ENCODE measurements around the gene SHLD2.
A peak's percentile ranks its signal among the peaks of the same experiment; 100 is the strongest.
"Not testable (repeated sequence)": the region's sequence is repeated elsewhere in the genome, so short reads cannot be mapped to it uniquely, and the experiment has no call there.

SHLD2 gene

DNA sequence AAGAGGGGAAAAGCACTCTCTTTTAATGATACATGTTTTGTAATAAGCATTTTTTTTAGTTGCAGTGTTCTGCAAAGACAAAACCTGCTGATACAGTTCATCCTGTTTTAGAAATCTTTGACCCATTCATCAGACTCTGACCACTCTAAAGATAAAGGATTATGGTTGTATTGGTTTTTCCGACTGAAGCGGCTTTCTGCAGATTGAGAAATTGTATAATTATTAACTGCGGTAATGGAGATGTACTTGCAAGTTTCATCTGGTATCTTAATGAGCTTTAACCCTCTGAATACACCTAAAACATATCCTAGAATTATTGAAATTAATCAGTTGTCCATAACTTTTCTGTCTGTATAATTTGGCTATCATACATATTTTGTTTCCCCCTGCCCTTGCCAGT lies 50.6 kb downstream of the SHLD2 start:
- not testable (repeated sequence) for DNase-seq

DNA sequence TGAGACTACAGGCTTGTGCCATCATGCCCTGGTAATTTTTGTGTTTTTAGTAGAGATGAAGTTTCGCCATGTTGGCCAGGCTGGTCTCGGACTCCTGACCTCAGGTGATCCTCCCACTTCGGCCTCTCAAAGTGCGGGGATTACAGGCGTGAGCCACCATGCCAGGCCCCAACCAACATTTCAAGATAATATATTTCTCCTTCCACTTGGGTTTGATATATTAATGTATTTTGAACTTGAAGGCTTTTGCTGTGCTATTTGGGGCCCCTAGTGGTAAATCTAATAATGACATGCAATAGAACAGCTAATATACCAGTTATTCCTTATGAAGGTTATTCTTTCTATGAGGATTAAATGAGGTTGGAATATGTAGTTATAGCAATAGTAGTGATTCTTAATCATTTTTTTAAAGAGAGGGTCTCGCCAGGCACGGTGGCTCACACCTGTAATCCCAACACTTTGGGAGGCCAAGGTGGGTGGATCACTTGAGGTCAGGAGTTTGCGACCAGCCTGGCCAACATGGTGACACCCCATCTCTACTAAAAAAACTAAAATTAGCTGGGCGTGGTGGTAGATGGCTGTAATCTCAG lies 54.1 kb downstream of the SHLD2 start:
- not testable (repeated sequence) for DNase-seq

DNA sequence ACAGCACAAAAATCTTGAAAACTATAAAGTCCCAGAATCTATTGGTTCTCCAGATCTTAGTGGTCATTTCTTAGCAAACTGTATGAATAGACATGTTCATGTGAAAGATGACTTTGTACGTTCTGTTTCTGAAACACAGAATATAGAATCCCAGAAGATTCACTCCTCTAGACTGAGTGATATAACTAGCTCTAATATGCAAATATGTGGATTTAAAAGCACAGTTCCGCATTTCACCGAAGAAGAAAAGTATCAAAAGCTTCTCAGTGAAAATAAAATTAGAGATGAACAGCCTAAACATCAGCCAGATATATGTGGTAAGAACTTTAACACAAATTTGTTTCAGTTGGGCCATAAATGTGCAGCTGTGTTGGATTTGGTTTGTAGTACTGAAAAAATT lies 56.5 kb downstream of the SHLD2 start:
- DNase-seq: not testable (repeated sequence)

DNA sequence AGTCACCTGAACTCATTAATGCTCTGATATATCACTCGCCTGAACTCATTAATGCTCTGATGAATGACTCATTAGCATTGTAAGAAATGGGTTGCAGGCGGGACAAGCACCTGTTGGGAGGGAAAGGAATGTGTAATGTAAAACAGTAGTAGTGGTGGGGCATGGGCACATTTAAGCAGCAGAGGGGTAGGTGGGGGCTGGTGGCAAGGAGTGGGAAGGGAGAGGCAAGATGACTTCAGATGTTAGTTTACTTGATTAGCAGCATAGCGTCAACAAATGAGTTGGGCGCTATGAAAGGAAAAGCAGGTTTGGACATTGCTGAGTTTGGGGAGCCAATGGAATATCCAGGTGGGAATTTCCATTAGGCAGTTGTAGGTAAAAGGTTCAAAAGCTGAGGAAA lies 61.8 kb downstream of the SHLD2 start:
- not testable (repeated sequence) for DNase-seq

DNA sequence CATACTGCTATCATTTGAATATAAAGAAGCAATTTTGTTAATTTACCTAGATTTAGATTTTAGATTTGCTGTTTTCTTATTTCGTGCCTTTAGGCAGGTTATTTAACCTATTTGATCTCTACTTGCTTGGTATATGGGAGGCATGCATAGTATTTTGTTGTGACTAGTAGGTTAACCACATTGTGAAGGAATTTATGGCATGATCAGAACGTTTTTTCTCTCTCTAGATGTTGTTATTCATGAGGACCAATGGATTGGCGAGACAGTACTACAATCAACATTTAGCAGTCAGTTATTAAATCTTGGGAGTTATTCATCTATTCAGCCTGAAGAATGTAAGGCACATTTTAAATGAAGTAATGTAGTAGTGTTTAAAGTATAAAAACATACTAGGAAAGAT lies 62.8 kb downstream of the SHLD2 start:
- DNase-seq: peak; percentile 76

DNA sequence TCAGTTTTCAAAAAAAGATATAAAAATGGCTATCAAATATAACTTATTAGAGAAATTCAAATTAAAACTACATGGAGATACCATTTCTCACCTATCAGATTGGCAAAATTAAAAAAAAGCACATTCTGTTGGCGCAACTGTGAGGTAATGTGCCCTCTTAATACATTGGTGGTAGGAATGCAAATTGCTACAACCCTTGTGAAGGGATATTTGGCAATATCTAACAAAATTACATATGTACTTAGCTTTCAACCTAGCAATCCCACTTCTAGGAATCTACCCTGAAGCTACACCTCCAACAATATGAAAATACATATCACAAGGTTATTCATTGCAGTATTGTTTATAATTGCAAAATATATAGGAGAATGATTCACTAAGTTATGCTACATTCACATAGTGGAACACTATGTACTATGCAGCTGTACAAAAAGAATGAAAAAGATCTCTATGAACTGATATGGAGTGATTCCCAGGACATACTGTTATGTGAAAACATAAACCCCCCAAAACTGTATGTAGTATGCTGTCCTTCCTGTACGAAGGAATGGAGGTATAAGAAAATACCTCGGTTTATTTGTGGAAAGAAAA lies 67.8 kb downstream of the SHLD2 start:
- not testable (repeated sequence) for DNase-seq

DNA sequence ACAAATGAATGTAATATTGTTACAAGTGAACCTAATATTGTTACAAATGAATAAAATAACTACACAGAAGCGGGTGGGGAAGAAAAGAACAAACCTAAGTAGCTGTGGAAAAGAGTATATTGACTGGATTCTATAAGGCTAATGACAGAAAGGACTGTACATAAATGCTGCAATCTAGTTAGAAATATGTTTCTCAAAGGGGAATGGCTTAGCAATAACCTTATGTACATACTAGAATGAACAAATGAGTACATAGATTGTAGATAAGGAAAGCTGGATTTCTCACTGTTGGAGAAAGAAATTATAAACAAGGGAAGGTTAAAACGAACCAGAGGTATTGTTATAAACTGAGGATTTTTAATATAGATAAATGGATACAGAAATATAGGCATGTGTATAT lies 68.4 kb downstream of the SHLD2 start:
- not testable (repeated sequence) for DNase-seq

DNA sequence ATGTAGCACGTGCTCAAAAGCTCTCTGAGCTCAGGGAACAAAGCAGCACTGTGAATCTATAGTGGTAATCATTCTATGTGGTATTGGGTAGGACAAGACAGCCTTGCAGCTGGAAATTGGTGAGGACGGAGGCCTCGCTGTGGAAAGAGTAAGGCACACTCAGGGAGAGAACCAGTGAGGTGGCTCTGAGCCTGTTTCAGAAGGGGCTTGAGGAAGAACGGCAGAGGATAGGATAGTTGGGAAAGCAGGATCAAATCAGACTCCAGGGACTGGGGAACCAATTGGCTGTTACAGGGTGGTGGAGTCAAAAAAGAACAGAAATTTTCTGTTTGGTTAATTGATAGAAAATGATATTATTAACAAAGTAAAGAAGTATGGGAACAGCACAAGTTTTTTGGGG lies 74.9 kb downstream of the SHLD2 start:
- DNase-seq: not testable (repeated sequence)

DNA sequence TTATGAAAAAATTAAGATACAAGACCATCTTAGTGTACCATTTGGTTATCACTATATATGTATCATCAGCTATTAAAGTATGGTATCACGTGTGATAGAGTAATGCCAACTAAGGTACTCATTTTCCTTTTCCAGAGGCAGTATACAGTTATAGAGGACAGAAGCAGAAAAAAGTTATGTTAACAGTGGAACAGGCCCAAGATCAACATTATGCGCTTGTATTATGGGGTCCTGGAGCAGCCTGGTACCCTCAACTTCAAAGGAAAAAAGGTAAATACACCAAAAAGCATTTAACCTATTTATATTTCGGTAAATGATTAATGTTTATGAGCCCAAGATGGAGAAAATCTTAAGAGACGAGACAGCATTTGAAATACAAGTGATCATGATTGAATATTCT lies 75.7 kb downstream of the SHLD2 start:
- not testable (repeated sequence) for DNase-seq

DNA sequence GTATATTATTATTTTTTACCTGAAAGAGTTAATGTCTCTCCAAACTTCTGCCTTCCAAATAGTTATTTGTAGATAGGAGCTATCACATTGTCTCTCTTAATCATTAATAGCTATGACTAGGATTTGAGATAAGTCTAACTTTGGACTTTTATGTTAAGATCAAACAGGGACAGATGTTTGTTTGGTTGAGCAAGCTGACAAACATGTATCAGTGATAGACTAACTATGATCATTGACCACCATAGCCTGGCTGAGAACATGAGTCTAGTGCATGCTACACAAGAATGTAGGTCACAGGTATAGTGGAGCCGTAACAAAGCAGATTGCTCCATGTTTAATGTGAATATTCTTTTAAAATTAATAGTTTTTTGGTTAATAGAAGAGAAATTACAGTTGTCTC lies 76.7 kb downstream of the SHLD2 start:
- not testable (repeated sequence) for DNase-seq

DNA sequence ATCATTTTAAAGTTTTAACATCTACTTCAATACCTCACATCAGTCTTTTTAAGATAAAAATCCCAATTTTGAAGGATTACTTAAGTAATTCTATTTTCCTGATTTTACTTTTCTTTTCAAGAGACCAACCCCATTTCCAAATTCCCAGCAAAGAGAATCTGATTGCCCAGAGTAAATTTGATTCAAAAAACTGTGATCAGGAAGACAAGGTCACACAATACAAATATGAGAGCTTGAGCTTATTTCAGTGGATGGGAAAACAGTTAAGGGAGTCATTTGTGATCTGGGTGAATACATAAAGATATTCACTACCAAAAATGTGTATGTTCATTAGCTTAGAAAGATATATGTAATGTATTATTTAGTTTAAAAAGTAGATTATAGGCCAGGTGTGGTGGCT lies 77.2 kb downstream of the SHLD2 start:
- not testable (repeated sequence) for DNase-seq

DNA sequence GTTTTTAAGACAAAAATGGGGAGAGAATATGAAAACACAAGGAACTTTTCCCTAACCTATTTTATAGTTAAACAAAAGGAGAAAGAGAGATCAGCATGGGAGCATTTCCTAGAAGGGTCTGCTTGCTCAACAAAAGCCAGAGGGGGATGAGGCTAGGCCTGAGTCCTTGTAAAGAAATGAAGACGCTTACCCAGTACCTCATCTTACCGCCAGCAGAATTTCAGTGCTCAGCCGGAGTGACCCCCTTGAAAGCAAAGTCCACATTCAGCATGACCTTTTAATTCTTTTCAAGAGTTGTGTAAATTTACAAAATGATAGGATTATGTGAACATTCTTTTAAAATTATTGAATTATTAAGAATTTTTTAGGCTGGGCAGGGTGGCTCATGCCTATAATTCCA lies 82.6 kb downstream of the SHLD2 start:
- not testable (repeated sequence) for DNase-seq

DNA sequence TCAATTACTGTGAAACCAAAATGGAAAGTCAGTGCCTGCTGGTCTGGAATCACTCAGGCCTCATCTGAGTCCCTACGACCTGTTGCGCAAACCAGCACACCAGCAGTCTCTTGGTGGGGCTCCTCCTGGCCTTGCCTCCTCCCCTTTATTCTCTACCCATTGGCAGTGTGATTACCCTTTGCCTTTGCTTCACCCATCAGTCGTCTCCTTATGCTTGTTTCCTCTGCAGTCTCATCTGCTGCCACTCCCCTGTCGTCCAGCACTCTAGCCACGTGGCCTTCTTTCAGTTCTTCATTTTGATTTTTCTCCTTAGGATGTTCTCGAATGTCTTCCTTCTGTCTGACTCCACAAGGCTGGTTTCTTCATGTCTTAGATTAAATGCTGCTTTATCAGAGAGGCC lies 89.4 kb downstream of the SHLD2 start:
- DNase-seq: not testable (repeated sequence)

DNA sequence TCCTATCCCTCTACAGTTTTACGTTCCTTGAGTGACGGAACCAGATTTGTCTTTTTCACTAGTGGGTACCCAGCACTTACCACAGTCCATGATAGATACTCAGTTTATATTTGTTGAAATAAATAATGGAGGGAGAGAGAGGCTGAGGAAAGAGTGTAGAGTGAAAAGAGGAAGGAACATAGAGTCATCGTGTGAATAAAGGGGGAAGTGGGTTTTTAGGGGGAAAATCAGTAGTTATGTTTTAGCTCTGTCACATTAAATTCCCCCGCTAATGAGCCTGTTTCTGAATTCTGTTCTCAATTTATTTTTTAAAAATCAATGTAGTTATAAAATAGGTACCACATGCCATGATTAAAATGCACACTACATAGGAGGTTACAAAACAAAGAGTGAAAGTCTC lies 91.0 kb downstream of the SHLD2 start:
- DNase-seq: not testable (repeated sequence)

DNA sequence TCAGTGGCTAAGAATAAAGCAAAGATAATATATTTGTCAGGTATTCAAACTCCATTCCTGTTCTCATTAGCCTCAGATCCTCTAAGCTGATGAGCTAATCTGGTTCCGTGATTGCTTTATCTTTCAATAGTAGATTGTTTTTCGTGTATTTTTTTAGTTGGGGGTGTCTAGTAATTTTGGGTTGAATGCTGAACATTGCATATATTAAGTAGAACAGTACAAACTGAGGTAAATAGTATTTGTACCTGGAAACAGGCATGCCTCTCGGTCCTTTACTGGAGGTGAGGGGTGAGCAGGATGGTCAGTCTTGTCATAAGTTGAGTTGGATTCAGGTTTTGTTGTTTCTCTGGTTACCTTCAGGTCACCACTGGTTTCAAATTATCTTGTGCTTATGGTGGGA lies 92.6 kb downstream of the SHLD2 start:
- DNase-seq: not testable (repeated sequence)

DNA sequence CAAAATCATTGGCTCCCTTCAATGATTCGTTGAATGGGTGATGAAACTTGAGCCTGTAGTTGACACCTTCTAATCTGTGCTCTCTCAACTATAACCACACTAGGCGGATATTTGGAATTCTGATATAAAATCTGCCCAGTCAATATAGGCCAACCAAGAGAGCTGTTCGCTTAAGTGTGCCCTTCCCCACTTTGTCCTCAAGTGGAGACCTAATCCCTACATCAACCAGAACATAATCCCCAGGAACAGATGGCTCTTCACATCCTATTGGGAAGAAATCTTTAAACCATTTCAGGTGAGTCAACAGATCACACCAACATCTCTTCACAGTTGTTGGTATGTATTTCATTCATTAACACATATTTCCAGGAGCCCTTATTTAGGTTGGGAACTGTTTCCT lies 96.8 kb downstream of the SHLD2 start:
- DNase-seq: not testable (repeated sequence)

DNA sequence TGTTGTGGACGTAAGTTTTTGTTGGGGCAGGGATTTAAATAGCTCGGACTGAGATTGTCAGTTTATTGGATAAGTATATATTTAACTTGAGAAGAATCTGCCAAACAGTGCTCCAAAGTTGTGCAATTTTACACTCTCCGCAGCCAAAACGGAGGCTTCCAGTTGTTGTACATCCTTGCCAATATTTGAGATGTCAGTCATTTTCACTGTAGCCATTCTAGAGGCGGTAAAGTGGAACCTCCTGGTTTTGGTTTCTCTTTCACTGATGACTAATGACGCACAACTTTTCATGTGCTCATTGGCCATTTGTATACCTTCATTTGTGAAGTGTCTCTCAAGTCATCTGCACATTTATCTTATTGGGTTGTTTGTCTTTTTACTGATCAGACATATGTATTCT lies 105.9 kb downstream of the SHLD2 start:
- peak; percentile 16 for DNase-seq

DNA sequence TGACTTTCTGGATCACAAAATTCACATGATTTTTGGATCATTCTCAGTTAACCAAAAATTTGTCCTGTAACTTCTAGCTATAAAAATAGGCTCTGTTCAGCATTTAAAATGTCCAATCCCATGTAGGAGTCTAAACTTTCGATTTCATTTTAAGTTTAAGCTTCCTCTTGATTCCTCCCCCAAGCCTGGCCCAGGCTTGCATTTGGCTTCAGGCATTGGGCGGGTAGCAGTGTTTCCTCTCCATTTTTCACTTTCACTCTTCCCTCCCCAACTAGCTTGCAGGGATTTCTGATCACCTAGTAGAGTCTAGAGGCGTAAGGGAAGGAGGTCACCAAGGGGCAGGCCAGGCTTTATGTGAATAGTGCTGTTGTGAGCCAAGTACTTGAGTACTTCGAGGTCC lies 109.8 kb downstream of the SHLD2 start:
- DNase-seq: peak; percentile 15

DNA sequence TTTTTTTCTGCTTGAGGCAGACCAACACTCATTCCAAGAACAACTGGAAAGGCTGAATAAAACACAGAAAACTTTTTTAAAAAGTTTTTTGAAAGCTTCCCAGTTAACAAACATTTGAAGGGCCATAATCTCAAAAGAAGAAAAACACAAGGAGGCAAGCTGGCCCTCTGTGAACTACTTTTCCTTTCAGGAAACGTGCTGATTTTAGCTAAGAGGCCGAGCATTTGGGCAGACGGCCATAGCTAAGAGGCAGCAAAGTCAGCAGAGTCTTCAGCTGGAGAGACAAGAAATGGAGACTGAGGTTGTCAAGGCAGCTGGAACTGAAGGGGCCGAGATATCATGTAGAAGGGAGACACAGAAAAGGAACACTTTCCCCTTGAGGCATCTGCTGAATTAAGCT lies 111.9 kb downstream of the SHLD2 start:
- not testable (repeated sequence) for DNase-seq

DNA sequence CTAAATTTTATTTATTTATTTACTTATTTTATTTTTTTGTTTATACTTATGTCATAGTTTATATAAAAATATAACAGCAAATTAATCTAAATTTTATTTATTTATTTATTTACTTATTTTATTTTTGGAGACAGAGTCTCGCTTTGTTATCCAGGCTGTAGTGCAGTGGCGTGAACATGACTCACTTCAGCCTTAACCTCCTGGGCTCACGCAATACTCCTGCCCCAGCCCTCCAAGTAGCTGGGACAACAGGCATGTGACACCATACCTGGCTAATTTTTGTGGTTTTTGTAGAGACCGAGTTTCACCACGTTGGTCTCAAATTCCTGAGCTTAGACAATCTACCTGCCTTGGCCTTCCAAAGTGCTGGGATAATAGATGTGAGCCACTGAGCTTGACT lies 115.3 kb downstream of the SHLD2 start:
- DNase-seq: not testable (repeated sequence)

DNA sequence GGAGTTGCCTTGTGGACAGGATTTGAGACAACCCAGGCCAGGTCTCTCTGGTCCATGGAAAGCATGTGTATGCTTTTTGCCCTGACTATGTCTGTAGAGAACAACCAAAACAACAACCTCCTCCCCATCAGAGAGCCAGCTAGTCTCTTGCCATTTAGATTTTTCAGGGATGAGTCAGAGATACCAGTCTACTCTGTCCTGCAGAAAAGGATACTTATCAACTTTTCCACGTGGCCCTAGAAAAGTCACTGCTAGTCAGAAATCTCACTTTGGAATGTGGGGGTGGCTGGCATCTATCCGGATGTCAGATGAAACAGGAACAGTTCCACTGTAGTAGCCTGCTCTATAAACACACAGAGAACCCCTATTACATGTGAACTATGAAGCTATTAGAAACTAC lies 116.8 kb downstream of the SHLD2 start:
- peak; percentile 76 for DNase-seq

DNA sequence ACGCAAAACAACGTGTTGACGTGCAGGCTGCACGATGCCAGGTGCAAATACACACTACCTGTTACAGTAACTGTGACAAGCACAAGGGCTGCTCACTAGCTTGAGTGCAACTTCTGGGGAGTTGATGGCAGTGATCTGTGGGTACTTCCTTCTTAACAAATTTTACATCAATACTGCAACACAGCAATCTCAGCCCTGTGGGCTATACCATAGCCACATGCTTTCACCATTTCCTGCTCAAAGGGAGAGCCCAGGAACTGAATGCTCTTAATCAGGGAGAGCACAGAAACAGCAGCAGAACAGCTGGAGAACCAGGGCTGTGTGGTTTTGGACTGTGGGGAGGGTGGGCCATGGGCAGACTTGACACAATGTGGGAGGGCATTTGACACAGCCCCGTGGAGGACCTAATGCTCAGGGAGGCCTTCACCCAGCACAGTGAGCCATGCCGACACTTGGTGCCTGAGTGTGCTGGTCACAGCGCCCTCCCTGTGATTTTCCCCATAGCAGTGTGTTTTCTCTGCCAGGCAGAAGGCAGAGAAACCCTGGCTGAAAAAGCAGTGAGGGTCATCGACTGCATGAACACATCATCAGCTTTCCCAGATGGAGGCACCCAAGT lies 118.3 kb downstream of the SHLD2 start:
- not testable (repeated sequence) for DNase-seq

DNA sequence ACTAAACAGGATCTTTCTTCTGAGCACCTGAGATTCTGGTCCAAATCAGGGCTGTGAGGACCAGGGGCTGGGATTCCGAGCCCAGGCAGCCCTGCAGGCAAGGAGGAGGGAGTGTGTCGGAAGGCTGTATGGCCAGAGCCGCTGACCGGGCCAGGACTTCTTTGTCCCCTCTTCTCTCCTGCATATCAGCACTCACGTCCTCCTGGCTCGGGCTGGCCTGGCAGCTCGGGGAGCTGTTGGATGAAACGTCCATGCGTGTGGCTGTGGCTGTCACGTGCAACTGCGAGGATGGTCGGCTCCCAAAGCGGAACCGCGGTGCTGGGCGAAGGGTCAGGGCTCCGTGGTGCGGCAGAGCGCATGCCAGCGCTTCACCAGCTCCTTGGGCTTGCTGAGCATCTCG lies 118.8 kb downstream of the SHLD2 start:
- not testable (repeated sequence) for DNase-seq

DNA sequence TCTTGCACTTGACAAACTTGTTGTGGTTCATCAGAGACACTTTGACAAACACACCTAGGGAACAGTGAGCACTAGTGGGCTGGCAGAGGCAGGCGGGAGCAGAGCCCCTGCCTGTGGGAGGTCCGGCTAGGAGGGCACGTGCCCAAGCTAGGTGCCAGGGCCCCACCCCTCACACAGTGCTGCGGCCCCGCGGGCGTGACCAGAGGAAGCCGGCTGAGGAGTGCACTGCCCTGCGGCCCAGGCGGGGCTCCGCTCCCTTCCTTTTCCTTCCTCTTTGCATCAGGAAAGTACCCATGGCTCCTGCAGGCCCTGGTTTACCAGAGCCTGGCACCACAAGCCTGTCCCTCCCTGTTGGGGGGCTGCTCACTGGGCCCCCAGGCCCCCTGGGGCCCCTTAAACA lies 121.1 kb downstream of the SHLD2 start:
- not testable (repeated sequence) for DNase-seq

DNA sequence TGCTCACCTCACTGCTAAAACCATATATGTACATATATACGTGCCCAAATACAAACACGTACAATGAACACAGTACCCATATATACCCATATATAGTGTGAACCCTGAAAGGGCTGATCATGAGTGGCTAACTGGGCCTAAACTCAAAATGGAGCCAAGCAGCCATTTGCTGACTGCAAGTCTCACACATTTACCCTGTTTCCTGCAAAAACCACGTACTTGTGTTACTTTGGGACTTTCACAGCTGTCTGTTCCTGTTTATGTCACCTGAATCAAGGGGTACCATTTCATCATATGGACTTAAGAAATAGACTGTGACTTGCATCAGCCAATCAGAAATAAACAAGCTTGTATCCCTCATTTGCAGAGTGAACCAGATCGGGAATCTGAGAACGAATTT lies 124.4 kb downstream of the SHLD2 start:
- not testable (repeated sequence) for DNase-seq
